GM12878 (cell line): ENCODE data around the gene BPGM. TPM values are rescaled to one million over a fixed set of nuclear protein-coding genes. Genes with fewer than 3 reads are reported as not detected.

ENCODE experiments used
- CHD2 ChIP-seq: IDR thresholded peaks from 2 replicates; pipeline ENCODE4 v1.6.1; 2011; ENCODE audit warnings: low read depth, low read length, improper control_type of control experiment, borderline replicate concordance
- CREB1 ChIP-seq: IDR thresholded peaks from 2 replicates; pipeline ENCODE4 v1.6.1; 2012; ENCODE audit warnings: low read depth, mild to moderate bottlenecking, inconsistent platforms
- CREM ChIP-seq: IDR thresholded peaks from 2 replicates; pipeline ENCODE4 v1.6.1; 2014; ENCODE audit warnings: antibody characterized with exemption, low read depth
- DPF2 ChIP-seq: fragments of 450-650 bp; IDR thresholded peaks from 2 replicates; pipeline ENCODE4 v1.6.1; 2017; ENCODE audit warnings: mild to moderate bottlenecking
- IKZF2 ChIP-seq, 2 experiments: fragments of 450-650 bp; IDR thresholded peaks; 2 replicates each; pipeline ENCODE4 v1.6.1; 2017; ENCODE audit warnings: mild to moderate bottlenecking in 2 of 2, moderate library complexity in 2 of 2
- IRF4 ChIP-seq: IDR thresholded peaks from 2 replicates; pipeline ENCODE4 v1.6.1; 2011; ENCODE audit warnings: low read depth, low read length
- MXI1 ChIP-seq: fragments of 150-350 bp; IDR thresholded peaks from 2 replicates; pipeline ENCODE4 v1.6.1; 2011; ENCODE audit warnings: low read depth, mild to moderate bottlenecking, inconsistent platforms, low read length, improper control_type of control experiment
- NR2F1 ChIP-seq: fragments of 450-650 bp; conservative IDR thresholded peaks from 2 replicates; pipeline ENCODE4 v1.6.1; 2017; ENCODE audit warnings: mild to moderate bottlenecking
- SMAD1 ChIP-seq: fragments of 450-650 bp; IDR thresholded peaks from 2 replicates; pipeline ENCODE4 v1.6.1; 2018; ENCODE audit warnings: mild to moderate bottlenecking, low read depth; ENCODE audit not compliant: partially characterized antibody
- SMAD5 ChIP-seq: IDR thresholded peaks from 2 replicates; pipeline ENCODE4 v1.6.1; 2016; ENCODE audit warnings: antibody characterized with exemption, low read depth
- SUPT20H ChIP-seq: IDR thresholded peaks from 2 replicates; pipeline ENCODE4 v1.6.1; 2011; ENCODE audit warnings: low read depth, mild to moderate bottlenecking, low read length, moderate library complexity, borderline replicate concordance; ENCODE audit not compliant: control insufficient read depth
- TBL1XR1 ChIP-seq: IDR thresholded peaks from 2 replicates; pipeline ENCODE4 v1.6.1; 2012; ENCODE audit warnings: low read depth, low read length, improper control_type of control experiment
- polyA plus RNA-seq, 11 experiments: library from polyadenylated mRNA; depleted of rRNA in 4 of 11; unstranded in 6 of 11; stranded (reverse) in 5 of 11; fragments of >200 nt; fragmentation: Nextera tagmentation in 4 of 11; fragmentation: Illumina TruSeq in 1 of 11; extraction: Ambion mirVana in 4 of 11; extraction: Trizol in 1 of 11; gene quantifications; 1 replicate in 1 of 11; 2 replicates in 10 of 11; pipeline versions ENCODE4 v1.2.1 to v1.2.3, GENCODE V29; 2011 to 2016; ENCODE audit warnings: inconsistent platforms in 2 of 11, missing spikeins in 2 of 11, low read depth in 1 of 11
- total RNA-seq, 4 experiments: library from RNA; depleted of rRNA in 3 of 4; stranded (reverse); fragments of >200 nt in 3 of 4; fragmentation: Illumina TruSeq in 1 of 4; extraction: Trizol in 1 of 4; gene quantifications; 2 replicates each; pipeline versions ENCODE4 v1.2.1 to v1.2.3, GENCODE V29; 2013 to 2021
- TF ChIP-seq, protein P1 (sequence below): fragments of 450-650 bp; IDR thresholded peaks from 2 replicates; pipeline ENCODE4 v1.6.1; 2014; ENCODE audit warnings: mild to moderate bottlenecking
- TF ChIP-seq, protein P2 (sequence below): fragments of 450-650 bp; IDR thresholded peaks from 2 replicates; pipeline ENCODE4 v1.6.1; 2016; ENCODE audit warnings: mild to moderate bottlenecking, moderate library complexity, borderline replicate concordance

Gene BPGM
- total and polyA plus RNA-seq, 10 of the 15 experiments (the other 5 are each of a cell fraction or from before 2014, with no cell fraction given) = 9.0 to 20.1 (median 15.2) TPM

DNA sequence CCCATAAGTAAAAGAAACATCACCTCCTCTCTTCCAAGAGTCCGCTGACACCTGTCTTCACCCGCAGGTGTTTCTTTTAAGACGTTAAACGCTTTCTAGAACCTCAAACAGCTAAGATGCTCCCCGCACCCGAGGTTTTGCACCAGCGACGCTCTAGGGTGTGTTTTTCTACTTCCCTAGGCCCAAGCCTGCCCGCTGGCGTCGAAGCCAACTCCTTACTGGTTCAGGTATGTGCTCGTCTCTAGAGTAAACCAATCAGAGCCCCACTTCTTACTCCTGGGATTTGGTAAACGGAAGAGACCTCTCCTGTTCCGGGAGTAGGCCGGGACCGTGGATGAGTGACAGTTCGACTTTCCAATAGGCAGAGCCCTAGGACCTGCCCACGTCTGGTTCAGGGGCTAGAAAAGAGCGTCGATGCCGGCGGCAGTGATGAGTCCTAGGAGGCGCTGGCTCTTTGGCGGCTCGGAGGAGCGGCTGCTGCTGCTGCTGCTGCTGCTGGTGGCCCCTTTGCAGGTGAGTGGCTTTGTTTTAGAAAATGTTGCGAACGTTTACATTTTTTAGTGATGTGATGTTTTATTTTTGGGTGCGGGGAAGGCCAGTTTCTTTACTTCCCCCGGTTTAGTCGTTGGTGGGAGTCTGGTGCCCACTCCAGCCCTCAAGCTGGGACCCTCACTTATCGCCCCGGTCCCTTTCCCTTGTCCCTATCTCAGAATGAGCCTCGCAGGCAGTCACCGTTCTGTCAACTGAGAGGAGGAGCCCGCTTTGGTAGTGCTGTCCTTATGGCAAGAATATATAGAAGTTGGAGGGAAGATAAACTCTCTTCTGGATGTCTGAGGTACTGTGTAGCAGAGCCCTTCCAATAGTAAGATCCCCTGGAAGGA, at the start of gene BPGM (continued):
- TF ChIP-seq, protein P1, sequence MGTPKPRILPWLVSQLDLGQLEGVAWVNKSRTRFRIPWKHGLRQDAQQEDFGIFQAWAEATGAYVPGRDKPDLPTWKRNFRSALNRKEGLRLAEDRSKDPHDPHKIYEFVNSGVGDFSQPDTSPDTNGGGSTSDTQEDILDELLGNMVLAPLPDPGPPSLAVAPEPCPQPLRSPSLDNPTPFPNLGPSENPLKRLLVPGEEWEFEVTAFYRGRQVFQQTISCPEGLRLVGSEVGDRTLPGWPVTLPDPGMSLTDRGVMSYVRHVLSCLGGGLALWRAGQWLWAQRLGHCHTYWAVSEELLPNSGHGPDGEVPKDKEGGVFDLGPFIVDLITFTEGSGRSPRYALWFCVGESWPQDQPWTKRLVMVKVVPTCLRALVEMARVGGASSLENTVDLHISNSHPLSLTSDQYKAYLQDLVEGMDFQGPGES = peak; percentile 94
- peak; percentile 95 for TF ChIP-seq CHD2
- TF ChIP-seq TBL1XR1 = peak; percentile 75; the same call in 1 of the 2 replicates
- TF ChIP-seq CREM = peak; percentile 81
- no peak for TF ChIP-seq NR2F1
- no peak for TF ChIP-seq SMAD1
- TF ChIP-seq SUPT20H = no peak
- TF ChIP-seq DPF2 = peak; percentile 98
- TF ChIP-seq IKZF2 (IDR thresholded peaks at IDR 0.05) = peak in 1 of 2 experiments; percentile 10; a peak in 1 of 4 replicates
- TF ChIP-seq, protein P2, sequence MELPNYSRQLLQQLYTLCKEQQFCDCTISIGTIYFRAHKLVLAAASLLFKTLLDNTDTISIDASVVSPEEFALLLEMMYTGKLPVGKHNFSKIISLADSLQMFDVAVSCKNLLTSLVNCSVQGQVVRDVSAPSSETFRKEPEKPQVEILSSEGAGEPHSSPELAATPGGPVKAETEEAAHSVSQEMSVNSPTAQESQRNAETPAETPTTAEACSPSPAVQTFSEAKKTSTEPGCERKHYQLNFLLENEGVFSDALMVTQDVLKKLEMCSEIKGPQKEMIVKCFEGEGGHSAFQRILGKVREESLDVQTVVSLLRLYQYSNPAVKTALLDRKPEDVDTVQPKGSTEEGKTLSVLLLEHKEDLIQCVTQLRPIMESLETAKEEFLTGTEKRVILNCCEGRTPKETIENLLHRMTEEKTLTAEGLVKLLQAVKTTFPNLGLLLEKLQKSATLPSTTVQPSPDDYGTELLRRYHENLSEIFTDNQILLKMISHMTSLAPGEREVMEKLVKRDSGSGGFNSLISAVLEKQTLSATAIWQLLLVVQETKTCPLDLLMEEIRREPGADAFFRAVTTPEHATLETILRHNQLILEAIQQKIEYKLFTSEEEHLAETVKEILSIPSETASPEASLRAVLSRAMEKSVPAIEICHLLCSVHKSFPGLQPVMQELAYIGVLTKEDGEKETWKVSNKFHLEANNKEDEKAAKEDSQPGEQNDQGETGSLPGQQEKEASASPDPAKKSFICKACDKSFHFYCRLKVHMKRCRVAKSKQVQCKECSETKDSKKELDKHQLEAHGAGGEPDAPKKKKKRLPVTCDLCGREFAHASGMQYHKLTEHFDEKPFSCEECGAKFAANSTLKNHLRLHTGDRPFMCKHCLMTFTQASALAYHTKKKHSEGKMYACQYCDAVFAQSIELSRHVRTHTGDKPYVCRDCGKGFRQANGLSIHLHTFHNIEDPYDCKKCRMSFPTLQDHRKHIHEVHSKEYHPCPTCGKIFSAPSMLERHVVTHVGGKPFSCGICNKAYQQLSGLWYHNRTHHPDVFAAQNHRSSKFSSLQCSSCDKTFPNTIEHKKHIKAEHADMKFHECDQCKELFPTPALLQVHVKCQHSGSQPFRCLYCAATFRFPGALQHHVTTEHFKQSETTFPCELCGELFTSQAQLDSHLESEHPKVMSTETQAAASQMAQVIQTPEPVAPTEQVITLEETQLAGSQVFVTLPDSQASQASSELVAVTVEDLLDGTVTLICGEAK = peak; percentile 98
- peak; percentile 86 for TF ChIP-seq CREB1
- peak; percentile 78 for TF ChIP-seq SMAD5
- TF ChIP-seq IRF4 = peak; percentile 73
- peak; percentile 57 for TF ChIP-seq MXI1
